HepG2 (cell line): ENCODE results near the gene CLDN7. TPM values are rescaled to one million over a fixed set of nuclear protein-coding genes. Genes with fewer than 3 reads are reported as not detected.

Experiments used
- ATAC-seq: fragments of 200-7000 bp; cut with Tn5 transposase; 3 replicates; pipeline ENCODE4 v1.9.1; 2020; ENCODE audit warnings: mild to moderate bottlenecking, moderate library complexity
- BruUV-seq: library from RNA; stranded (reverse); fragments of 400-500 nt; replicated peaks from 2 replicates; lab custom pipeline; 2021; lab: Mats Ljungman, UMichigan
- CTCF ChIA-PET: fragments of 300-600 bp; formaldehyde crosslinking; extraction: SDS; loops from one replicate; lab custom pipeline; 2021; ENCODE audit warnings: low total read pairs, inconsistent platforms, low intra/inter-chr PET ratio; lab: Yijun Ruan, JAX
- POLR2A ChIA-PET: fragments of 350-600 bp; sonication (Branson Sonifier 250); formaldehyde crosslinking; loops from one replicate; lab custom pipeline; 2020; ENCODE audit warnings: antibody characterized with exemption, inconsistent platforms; lab: Yijun Ruan, JAX
- DNase-seq: peaks from one replicate; pipeline ENCODE4 v3.0.0-alpha.2; 2015; ENCODE audit warnings: low spot score
- FAIRE-seq: peaks from 3 replicates; lab custom pipeline; 2011; peaks lifted over from hg19 to GRCh38; lab: Jason Lieb, UNC
- H2AFZ ChIP-seq: one replicate; pipeline ENCODE4 v1.6.1; 2011; ENCODE audit warnings: low read length, inconsistent platforms
- H3K27ac ChIP-seq: fragments of 300-600 bp; 3 replicates; pipeline ENCODE4 v1.8.0; 2011; ENCODE audit warnings: mixed run types, mild to moderate bottlenecking, mixed read lengths, low read length, inconsistent platforms; ENCODE audit not compliant: insufficient read depth; ENCODE audit errors: extremely low read length
- H3K27me3 ChIP-seq, 2 experiments: fragments of 200-600 bp in 1 of 2; 2 replicates in 1 of 2; 3 replicates in 1 of 2; pipeline versions ENCODE4 v1.6.0 to v1.8.0; 2011; ENCODE audit warnings: low read length in 2 of 2, mild to moderate bottlenecking in 2 of 2, moderate library complexity in 2 of 2, inconsistent platforms in 1 of 2; ENCODE audit not compliant: insufficient read depth in 2 of 2, control insufficient read depth in 1 of 2
- H3K36me3 ChIP-seq, 2 experiments: fragments of 200-600 bp in 1 of 2; replicated peaks in 1 of 2; 2 replicates in 1 of 2; 3 replicates in 1 of 2; pipeline versions ENCODE4 v1.5.1 to v1.8.0; 2011; ENCODE audit warnings: low read length in 2 of 2, inconsistent platforms in 1 of 2; ENCODE audit not compliant: insufficient read depth in 2 of 2, control insufficient read depth in 1 of 2
- H3K4me1 ChIP-seq: 2 replicates; pipeline ENCODE4 v1.5.1; 2012; ENCODE audit warnings: low read length, inconsistent platforms; ENCODE audit not compliant: insufficient read depth
- H3K4me2 ChIP-seq: 2 replicates; pipeline ENCODE4 v1.6.0; 2011; ENCODE audit warnings: low read depth, low read length, inconsistent platforms
- H3K4me3 ChIP-seq, 3 experiments: fragments of 200-600 bp in 1 of 3; sonication (generic), shearing (Covaris generic) in 1 of 3; replicated peaks in 1 of 3; 2 replicates each; pipeline ENCODE4 v1.5.1; 2011 to 2016; ENCODE audit warnings: low read length in 3 of 3, inconsistent platforms in 2 of 3, low read depth in 2 of 3, mild to moderate bottlenecking in 2 of 3, control low read depth in 1 of 3, mixed read lengths in 1 of 3; ENCODE audit not compliant: insufficient read depth in 1 of 3
- H3K79me2 ChIP-seq: one replicate; pipeline ENCODE4 v1.6.1; 2011; ENCODE audit warnings: low read length, inconsistent platforms; ENCODE audit not compliant: insufficient read depth
- H3K9ac ChIP-seq: 2 replicates; pipeline ENCODE4 v1.6.0; 2011; ENCODE audit warnings: mild to moderate bottlenecking, low read depth, low read length, inconsistent platforms; ENCODE audit not compliant: insufficient read depth
- H3K9me3 ChIP-seq: 2 replicates; pipeline ENCODE4 v1.5.1; 2012; ENCODE audit warnings: mild to moderate bottlenecking, low read length
- H4K20me1 ChIP-seq: 2 replicates; pipeline ENCODE4 v1.6.0; 2011; ENCODE audit warnings: inconsistent platforms, mild to moderate bottlenecking, low read length, moderate library complexity; ENCODE audit not compliant: insufficient read depth
- MATR3 ChIP-seq: sonication (generic); formaldehyde crosslinking; IDR thresholded peaks from 2 replicates; pipeline ENCODE4 v1.4.0; 2020; ENCODE audit warnings: missing genetic modification reagents
- MEF2D ChIP-seq: sonication (generic); formaldehyde crosslinking; IDR thresholded peaks from 2 replicates; pipeline ENCODE4 v1.5.1; 2020; ENCODE audit warnings: mild to moderate bottlenecking, missing genetic modification reagents
- POLR2A ChIP-seq, 2 experiments: IDR thresholded peaks; 2 replicates each; pipeline ENCODE4 v1.6.1; 2011; ENCODE audit warnings: low read depth in 2 of 2, low read length in 2 of 2, mild to moderate bottlenecking in 1 of 2, moderate library complexity in 1 of 2; ENCODE audit not compliant: insufficient read depth in 1 of 2
- SETDB1 ChIP-seq: sonication (generic); formaldehyde crosslinking; IDR thresholded peaks from 2 replicates; pipeline ENCODE4 v1.5.1; 2020; ENCODE audit warnings: missing genetic modification reagents, mild to moderate bottlenecking, borderline replicate concordance
- SNAI1 ChIP-seq: sonication (generic); formaldehyde crosslinking; IDR thresholded peaks from 2 replicates; pipeline ENCODE4 v1.5.0; 2020; ENCODE audit warnings: mild to moderate bottlenecking, missing genetic modification reagents, borderline replicate concordance
- TEAD3 ChIP-seq: optimal IDR thresholded peaks from 2 replicates; pipeline ENCODE3; 2016; ENCODE audit warnings: borderline replicate concordance
- TGIF2 ChIP-seq: IDR thresholded peaks from 2 replicates; pipeline ENCODE4 v1.6.1; 2016; ENCODE audit warnings: control low read depth, missing compliant biosample characterization
- XRCC5 ChIP-seq: fragments of 200-400 bp; formaldehyde crosslinking; optimal IDR thresholded peaks from 2 replicates; pipeline ENCODE3; 2017; ENCODE audit warnings: mild to moderate bottlenecking, low read length
- ZFP82 ChIP-seq: sonication (generic); formaldehyde crosslinking; IDR thresholded peaks from 2 replicates; pipeline ENCODE4 v1.5.1; 2020; ENCODE audit warnings: mild to moderate bottlenecking, missing genetic modification reagents, borderline replicate concordance
- ZNF326 ChIP-seq: sonication (generic); formaldehyde crosslinking; IDR thresholded peaks from 2 replicates; pipeline ENCODE4 v1.4.0; 2020; ENCODE audit warnings: missing genetic modification reagents, borderline replicate concordance
- ZNF660 ChIP-seq: sonication (generic); formaldehyde crosslinking; IDR thresholded peaks from 2 replicates; pipeline ENCODE4 v1.5.1; 2020; ENCODE audit warnings: mild to moderate bottlenecking, low read depth, missing genetic modification reagents, borderline replicate concordance
- ZNF780A ChIP-seq: sonication (generic); formaldehyde crosslinking; IDR thresholded peaks from 2 replicates; pipeline ENCODE4 v1.8.0; 2022; ENCODE audit warnings: mild to moderate bottlenecking, missing genetic modification reagents, moderate library complexity
- ZNF792 ChIP-seq: IDR thresholded peaks from 2 replicates; pipeline ENCODE4 v1.6.1; 2016
- ZSCAN9 ChIP-seq: IDR thresholded peaks from 2 replicates; pipeline ENCODE4 v1.6.1; 2016; ENCODE audit warnings: borderline replicate concordance
- WGBS: methylation state at CpG from one replicate; pipeline ENCODE4 v1.1.6; 2017; ENCODE audit warnings: low lambda C conversion rate; 5-methylcytosine and 5-hydroxymethylcytosine counted together
- in situ Hi-C: cut with HindIII; loops from 2 replicates; pipeline ENCODE4 v1.10.0; 2017; ENCODE audit warnings: low pct_unique_long_range_greater_than_20kb; ENCODE audit not compliant: extremely low pct_ligation_motif_present
- intact Hi-C: fragments of 100-400 bp; cut with micrococcal nuclease; formaldehyde crosslinking; loops from one replicate; pipeline ENCODE4 v1.10.0; 2022; ENCODE audit not compliant: unreplicated experiment
- polyA plus RNA-seq, 8 experiments: library from polyadenylated mRNA; depleted of rRNA in 3 of 8; stranded (reverse) in 7 of 8; unstranded in 1 of 8; fragments of >200 nt; fragmentation: Illumina TruSeq in 4 of 8; extraction: Trizol in 4 of 8; gene quantifications; 2 replicates each; pipeline versions ENCODE4 v1.2.1 to v1.2.3, GENCODE V29; 2011 to 2016; ENCODE audit warnings: low read depth in 4 of 8, missing spikeins in 1 of 8, mixed read lengths in 1 of 8; ENCODE audit not compliant: insufficient read depth in 1 of 8
- total RNA-seq, 5 experiments: library from RNA; depleted of rRNA; stranded (reverse); fragments of >200 nt; fragmentation: Illumina TruSeq; extraction: Trizol; gene quantifications; 2 replicates each; pipeline ENCODE4 v1.2.3, GENCODE V29; 2016; ENCODE audit warnings: low read depth in 1 of 5
- TF ChIP-seq, protein P1 (sequence below): sonication (generic); formaldehyde crosslinking; IDR thresholded peaks from 2 replicates; pipeline ENCODE4 v1.8.1; 2023; ENCODE audit warnings: mild to moderate bottlenecking, missing genetic modification reagents, borderline replicate concordance
- TF ChIP-seq, protein P2 (sequence below): sonication (generic); formaldehyde crosslinking; IDR thresholded peaks from 2 replicates; pipeline ENCODE4 v1.8.1; 2023; ENCODE audit warnings: mild to moderate bottlenecking, missing genetic modification reagents
- TF ChIP-seq, protein P3 (sequence below): sonication (generic); formaldehyde crosslinking; IDR thresholded peaks from 2 replicates; pipeline ENCODE4 v1.9.0; 2022; ENCODE audit warnings: low read depth, missing genetic modification reagents

CLDN7 gene
- total and polyA plus RNA-seq, 2 of the 13 experiments (the other 11 are each of a cell fraction or from before 2014, with no cell fraction given), result not detected

DNA sequence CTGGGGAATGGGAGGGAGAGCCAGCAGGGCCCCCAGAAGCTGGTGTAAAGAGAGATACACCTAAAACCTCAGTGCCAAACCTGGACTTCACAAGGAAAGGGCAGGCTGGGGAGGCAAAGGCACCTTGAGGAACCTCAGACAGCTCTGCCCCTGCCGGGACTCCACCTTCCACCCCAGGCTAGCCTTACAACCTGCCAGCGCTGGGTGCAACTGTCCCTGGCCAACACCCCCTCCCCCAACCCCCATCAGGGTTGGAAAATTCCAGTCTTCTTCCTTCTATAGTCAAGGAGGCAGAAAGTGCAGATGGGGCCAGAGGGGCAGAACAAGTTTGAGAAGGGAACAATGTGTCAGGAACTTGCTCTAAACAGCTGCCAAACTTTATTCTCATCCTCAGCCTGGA, 29.9 kb upstream of the CLDN7 start:
- Histone ChIP-seq H3K9ac (no peak overlapping the region), H3K36me3 (no peaks in the 10 kb centered on the region), H3K4me1 (peaks cover 41% of the 10 kb centered on the region)
- no peak for DNase-seq
- intact Hi-C loops (loop anchor here (1.0 kb wide), 1 partner anchor 38 kb away; no protein-coding TSS in a partner anchor), in situ Hi-C loops (no loop called here)
- POLR2A ChIA-PET, result interaction anchor here (3.7 kb wide), 1 partner anchor 10 kb away, joined by 35 read pairs; the partner anchor contains the start of gene SLC2A4
- CTCF ChIA-PET, result interaction anchor here (1.1 kb wide), 1 partner anchor 12 kb away, joined by 3 read pairs; no protein-coding TSS in a partner anchor
- no CpG with 5 or more reads among the region's 2 CpGs for WGBS
- TF ChIP-seq ZNF660 (CRISPR knock-in tag) (no peak), POLR2A (IDR thresholded peaks at IDR 0.05; ENCODE audit: insufficient read depth in 1 of 2, low read depth in 2 of 2, low read length in 2 of 2) (0 out of 4 replicates have a peak, but pooled peaks of 1 of the 2 experiments have one; percentile 15), MEF2D (CRISPR knock-in tag) (no peak), ZNF326 (CRISPR knock-in tag) (no peak)
- TF ChIP-seq, protein P1, sequence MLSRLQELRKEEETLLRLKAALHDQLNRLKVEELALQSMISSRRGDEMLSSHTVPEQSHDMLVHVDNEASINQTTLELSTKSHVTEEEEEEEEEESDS, result no peak
- TF ChIP-seq, all 625 proteins: peak for 1
- H3K4me2 ChIP-seq, result peak overlapping the region; percentile 75; the same call in 1 of the 2 replicates
- H3K4me3 ChIP-seq, result peak overlapping the region in 2 of 3 experiments; percentile 29 to 54; a peak in 1 of 6 replicates
- H3K9me3 ChIP-seq, result no peaks in the 10 kb centered on the region
- H2AFZ ChIP-seq, result no peak overlapping the region
- no peaks in the 10 kb centered on the region for H3K79me2 ChIP-seq
- no TSS peak for BruUV-seq
- H3K27me3 ChIP-seq, result peaks cover 0 to 11% of the 10 kb centered on the region in 2 experiments; a peak in 2 of 5 replicates
- no peak for FAIRE-seq
- no peak for ATAC-seq
- no peak overlapping the region for H3K27ac ChIP-seq
- no peaks in the 10 kb centered on the region for H4K20me1 ChIP-seq

DNA sequence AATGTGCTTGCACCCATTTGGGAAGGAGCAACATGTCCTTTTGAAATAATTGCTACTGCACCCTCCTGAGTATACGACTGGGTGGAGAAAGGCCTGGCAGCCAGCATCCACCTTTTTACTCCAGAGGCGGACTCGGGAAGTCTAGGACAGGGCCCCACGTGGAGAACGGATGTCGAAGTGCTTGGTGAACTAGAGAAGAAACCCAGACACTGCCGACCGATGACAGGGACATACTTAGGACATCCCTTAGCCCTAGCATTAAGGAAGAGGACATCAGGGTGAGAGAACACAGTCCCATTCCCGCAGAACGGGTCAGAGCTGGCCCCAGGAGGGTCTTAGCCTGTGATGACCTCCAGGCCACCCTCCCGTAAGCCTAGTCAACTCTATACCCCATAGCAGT, 28.4 kb upstream of the CLDN7 start:
- peaks cover 0 to under 1% of the 10 kb centered on the region in 2 experiments; a peak in 1 of 5 replicates for H3K36me3 ChIP-seq
- H3K4me3 ChIP-seq, result no peak overlapping the region
- DNase-seq (no peak), FAIRE-seq (no peak), ATAC-seq (no peak)
- peaks cover 0 to 11% of the 10 kb centered on the region in 2 experiments; a peak in 2 of 5 replicates for H3K27me3 ChIP-seq
- intact Hi-C loops, result no loop called here
- H3K9ac ChIP-seq, result no peak overlapping the region
- CTCF ChIA-PET, result no interaction called here
- peaks cover 30% of the 10 kb centered on the region for H3K4me1 ChIP-seq
- in situ Hi-C loops, result no loop called here
- H2AFZ ChIP-seq, result no peak overlapping the region
- H3K9me3 ChIP-seq, result no peaks in the 10 kb centered on the region
- no peaks in the 10 kb centered on the region for H3K79me2 ChIP-seq
- no peak overlapping the region for H3K4me2 ChIP-seq
- no peaks in the 10 kb centered on the region for H4K20me1 ChIP-seq
- 44% methylated on average over 6 of the region's 11 CpGs for WGBS
- no peak overlapping the region for H3K27ac ChIP-seq
- no TSS peak for BruUV-seq
- POLR2A ChIA-PET, result interaction anchor here (3.7 kb wide), 1 partner anchor 9 kb away, joined by 35 read pairs; the partner anchor contains the start of gene SLC2A4
- TF ChIP-seq TEAD3, result no peak
- TF ChIP-seq, protein P2, sequence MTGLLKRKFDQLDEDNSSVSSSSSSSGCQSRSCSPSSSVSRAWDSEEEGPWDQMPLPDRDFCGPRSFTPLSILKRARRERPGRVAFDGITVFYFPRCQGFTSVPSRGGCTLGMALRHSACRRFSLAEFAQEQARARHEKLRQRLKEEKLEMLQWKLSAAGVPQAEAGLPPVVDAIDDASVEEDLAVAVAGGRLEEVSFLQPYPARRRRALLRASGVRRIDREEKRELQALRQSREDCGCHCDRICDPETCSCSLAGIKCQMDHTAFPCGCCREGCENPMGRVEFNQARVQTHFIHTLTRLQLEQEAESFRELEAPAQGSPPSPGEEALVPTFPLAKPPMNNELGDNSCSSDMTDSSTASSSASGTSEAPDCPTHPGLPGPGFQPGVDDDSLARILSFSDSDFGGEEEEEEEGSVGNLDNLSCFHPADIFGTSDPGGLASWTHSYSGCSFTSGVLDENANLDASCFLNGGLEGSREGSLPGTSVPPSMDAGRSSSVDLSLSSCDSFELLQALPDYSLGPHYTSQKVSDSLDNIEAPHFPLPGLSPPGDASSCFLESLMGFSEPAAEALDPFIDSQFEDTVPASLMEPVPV (CRISPR knock-in tag), result no peak
- TF ChIP-seq, protein P3, sequence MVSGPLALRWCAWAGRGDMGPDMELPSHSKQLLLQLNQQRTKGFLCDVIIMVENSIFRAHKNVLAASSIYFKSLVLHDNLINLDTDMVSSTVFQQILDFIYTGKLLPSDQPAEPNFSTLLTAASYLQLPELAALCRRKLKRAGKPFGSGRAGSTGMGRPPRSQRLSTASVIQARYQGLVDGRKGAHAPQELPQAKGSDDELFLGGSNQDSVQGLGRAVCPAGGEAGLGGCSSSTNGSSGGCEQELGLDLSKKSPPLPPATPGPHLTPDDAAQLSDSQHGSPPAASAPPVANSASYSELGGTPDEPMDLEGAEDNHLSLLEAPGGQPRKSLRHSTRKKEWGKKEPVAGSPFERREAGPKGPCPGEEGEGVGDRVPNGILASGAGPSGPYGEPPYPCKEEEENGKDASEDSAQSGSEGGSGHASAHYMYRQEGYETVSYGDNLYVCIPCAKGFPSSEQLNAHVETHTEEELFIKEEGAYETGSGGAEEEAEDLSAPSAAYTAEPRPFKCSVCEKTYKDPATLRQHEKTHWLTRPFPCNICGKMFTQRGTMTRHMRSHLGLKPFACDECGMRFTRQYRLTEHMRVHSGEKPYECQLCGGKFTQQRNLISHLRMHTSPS (CRISPR knock-in tag), result no peak
- no peak for TF ChIP-seq XRCC5
- TF ChIP-seq ZSCAN9 (CRISPR knock-in tag), result no peak
- TF ChIP-seq SNAI1 (CRISPR knock-in tag), result no peak
- no peak for TF ChIP-seq TGIF2 (CRISPR knock-in tag)
- TF ChIP-seq ZFP82, result no peak
- TF ChIP-seq SETDB1 (CRISPR knock-in tag), result no peak
- no peak for TF ChIP-seq ZNF792 (CRISPR knock-in tag)
- no peak for TF ChIP-seq ZNF780A (CRISPR knock-in tag)
- no peak for TF ChIP-seq MATR3
